Mesothelial cell of epicardium (in vitro differentiated cells): ENCODE measurements around the gene AK3. TPM values are rescaled to one million over a fixed set of nuclear protein-coding genes. Genes with fewer than 3 reads are reported as not detected.

Experiments used
- DNase-seq, 2 experiments: peaks; one replicate each; pipeline ENCODE4 v3.0.0; 2021; ENCODE audit warnings: low spot score in 2 of 2; ENCODE audit not compliant: unreplicated experiment in 2 of 2
- H3K27ac Mint-ChIP-seq: 2 replicates; pipeline ENCODE4 v1.8.0; 2021; ENCODE audit warnings: mixed read lengths
- H3K27me3 Mint-ChIP-seq: 2 replicates; pipeline ENCODE4 v1.8.0; 2021; ENCODE audit warnings: low read depth, mixed read lengths
- H3K36me3 Mint-ChIP-seq: 2 replicates; pipeline ENCODE4 v1.8.0; 2021; ENCODE audit warnings: mixed read lengths
- H3K4me1 Mint-ChIP-seq: 2 replicates; pipeline ENCODE4 v1.8.0; 2021; ENCODE audit warnings: mixed read lengths
- H3K4me3 Mint-ChIP-seq: 2 replicates; pipeline ENCODE4 v1.8.0; 2021; ENCODE audit warnings: mild to moderate bottlenecking, moderate library complexity, mixed read lengths
- H3K9me3 Mint-ChIP-seq: 2 replicates; pipeline ENCODE4 v1.8.0; 2021; ENCODE audit warnings: mixed read lengths
- CTCF ChIP-seq: fragments of 200-600 bp; sonication (generic); IDR thresholded peaks from one replicate; pipeline ENCODE4 v1.5.0; 2021; ENCODE audit warnings: antibody characterized with exemption; ENCODE audit not compliant: unreplicated experiment
- total RNA-seq: library from RNA; stranded (reverse); gene quantifications from 3 replicates; pipeline ENCODE4 v1.2.1, GENCODE V29; 2021

Gene AK3
- total RNA-seq, 1 donor from 2014 or later = 57.2 TPM

- H3K4me1 Mint-ChIP-seq = peaks cover 15% of the 10 kb centered on the region
- no peaks in the 10 kb centered on the region for H3K27me3 Mint-ChIP-seq
- DNase-seq = no peak
- H3K27ac Mint-ChIP-seq = no peak overlapping the region
- no peak overlapping the region for H3K4me3 Mint-ChIP-seq
- TF ChIP-seq CTCF = no peak
- peaks cover 5% of the 10 kb centered on the region for H3K9me3 Mint-ChIP-seq
- peaks cover 37% of the 10 kb centered on the region for H3K36me3 Mint-ChIP-seq
Measured at GRCh38 chr9:4713849-4714248, 27.2 kb downstream of the AK3 start.

GRCh38 chr9:4709380-4709779, 31.6 kb downstream of the AK3 start:
- no peak for TF ChIP-seq CTCF
- no peak for DNase-seq
- Mint-ChIP-seq H3K27me3 (no peaks in the 10 kb centered on the region), H3K9me3 (peaks cover 5% of the 10 kb centered on the region), H3K27ac (peak overlapping the region; percentile 77), H3K4me1 (peaks cover 16% of the 10 kb centered on the region), H3K4me3 (no peak overlapping the region), H3K36me3 (peaks cover 29% of the 10 kb centered on the region)

GRCh38 chr9:4706971-4707622, 33.9 kb downstream of the AK3 start:
- H3K4me3 Mint-ChIP-seq = no peak overlapping the region
- peaks cover 16% of the 10 kb centered on the region for H3K4me1 Mint-ChIP-seq
- H3K27ac Mint-ChIP-seq = peak overlapping the region; percentile 19
- no peaks in the 10 kb centered on the region for H3K9me3 Mint-ChIP-seq
- no peak for DNase-seq
- no peak for TF ChIP-seq CTCF
- no peaks in the 10 kb centered on the region for H3K27me3 Mint-ChIP-seq
- H3K36me3 Mint-ChIP-seq = peaks cover 28% of the 10 kb centered on the region

- Mint-ChIP-seq H3K27me3 (no peaks in the 10 kb centered on the region), H3K9me3 (no peaks in the 10 kb centered on the region), H3K27ac (peak overlapping the region; percentile 26), H3K4me1 (peaks cover 21% of the 10 kb centered on the region), H3K4me3 (no peak overlapping the region), H3K36me3 (peaks cover 33% of the 10 kb centered on the region)
- TF ChIP-seq CTCF = no peak
- no peak for DNase-seq
Measured at GRCh38 chr9:4706021-4706420, 35.0 kb downstream of the AK3 start.

- Mint-ChIP-seq H3K9me3 (no peaks in the 10 kb centered on the region), H3K4me3 (no peak overlapping the region), H3K4me1 (peaks cover 9% of the 10 kb centered on the region), H3K27ac (no peak overlapping the region), H3K36me3 (peaks cover 31% of the 10 kb centered on the region), H3K27me3 (no peaks in the 10 kb centered on the region)
- DNase-seq = no peak
- no peak for TF ChIP-seq CTCF
Measured at GRCh38 chr9:4704129-4704528, 36.9 kb downstream of the AK3 start.
